ENCODE measurements around the gene GLG1.
A peak's percentile ranks its signal among the peaks of the same experiment; 100 is the strongest.

Gene GLG1

DNA sequence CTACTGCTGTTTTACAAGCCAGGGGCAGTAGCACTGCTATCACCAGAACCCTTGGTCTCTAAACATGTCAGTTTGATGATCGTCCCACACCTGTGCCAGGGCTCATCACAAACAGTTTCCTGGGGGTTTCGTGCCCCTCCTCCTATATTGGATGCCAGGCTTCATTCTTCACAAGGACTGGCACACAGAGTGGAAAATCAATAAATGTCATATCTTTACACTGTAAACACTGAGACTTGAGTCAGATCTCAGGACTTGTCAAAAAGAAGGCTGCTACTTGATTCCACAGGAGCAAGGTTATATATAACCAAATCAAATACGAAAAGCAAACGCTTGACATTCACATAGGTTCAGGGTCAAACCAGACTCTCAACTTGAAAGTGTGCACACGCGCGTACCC is 146.4 kb downstream of the GLG1 start:
- no peak for DNase-seq (ENCODE audit: low spot score)
- POLR2A ChIA-PET (ENCODE audit: low non-redundant PET): interaction anchor here (0.6 kb wide), 1 partner anchor 135 kb away, joined by 6 read pairs; no protein-coding TSS in a partner anchor
- H3K27ac ChIP-seq: peak overlapping the region; percentile 21; the same call in 1 of the 2 replicates
- TF ChIP-seq, protein P1, sequence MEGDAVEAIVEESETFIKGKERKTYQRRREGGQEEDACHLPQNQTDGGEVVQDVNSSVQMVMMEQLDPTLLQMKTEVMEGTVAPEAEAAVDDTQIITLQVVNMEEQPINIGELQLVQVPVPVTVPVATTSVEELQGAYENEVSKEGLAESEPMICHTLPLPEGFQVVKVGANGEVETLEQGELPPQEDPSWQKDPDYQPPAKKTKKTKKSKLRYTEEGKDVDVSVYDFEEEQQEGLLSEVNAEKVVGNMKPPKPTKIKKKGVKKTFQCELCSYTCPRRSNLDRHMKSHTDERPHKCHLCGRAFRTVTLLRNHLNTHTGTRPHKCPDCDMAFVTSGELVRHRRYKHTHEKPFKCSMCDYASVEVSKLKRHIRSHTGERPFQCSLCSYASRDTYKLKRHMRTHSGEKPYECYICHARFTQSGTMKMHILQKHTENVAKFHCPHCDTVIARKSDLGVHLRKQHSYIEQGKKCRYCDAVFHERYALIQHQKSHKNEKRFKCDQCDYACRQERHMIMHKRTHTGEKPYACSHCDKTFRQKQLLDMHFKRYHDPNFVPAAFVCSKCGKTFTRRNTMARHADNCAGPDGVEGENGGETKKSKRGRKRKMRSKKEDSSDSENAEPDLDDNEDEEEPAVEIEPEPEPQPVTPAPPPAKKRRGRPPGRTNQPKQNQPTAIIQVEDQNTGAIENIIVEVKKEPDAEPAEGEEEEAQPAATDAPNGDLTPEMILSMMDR (conservative IDR thresholded peaks at IDR 0.05; ENCODE audit: low read depth): no peak
- CTCF ChIA-PET: no interaction called here

DNA sequence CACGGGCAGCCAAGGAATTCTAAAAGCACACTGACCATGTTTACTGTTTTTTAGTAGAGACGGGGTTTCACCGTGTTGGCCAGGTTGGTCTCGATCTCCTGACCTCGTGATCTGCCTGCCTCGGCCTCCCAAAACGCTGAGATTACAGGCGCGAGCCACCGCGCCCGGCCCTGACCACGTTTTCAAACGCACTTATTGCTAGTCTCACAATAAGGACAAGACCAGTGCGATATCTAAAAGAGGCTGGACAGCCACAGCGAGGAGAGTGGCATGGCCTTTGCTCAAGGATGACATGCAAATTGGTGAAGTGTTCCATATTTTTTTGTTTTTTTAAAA is 150.7 kb downstream of the GLG1 start:
- ChIA-PET POLR2A (ENCODE audit: low non-redundant PET) (no interaction called here), CTCF (no interaction called here)
- DNase-seq (ENCODE audit: low spot score): no peak
- peak overlapping the region; percentile 90 for H3K27ac ChIP-seq
- TF ChIP-seq, protein P1 (conservative IDR thresholded peaks at IDR 0.05; ENCODE audit: low read depth): no peak

DNA sequence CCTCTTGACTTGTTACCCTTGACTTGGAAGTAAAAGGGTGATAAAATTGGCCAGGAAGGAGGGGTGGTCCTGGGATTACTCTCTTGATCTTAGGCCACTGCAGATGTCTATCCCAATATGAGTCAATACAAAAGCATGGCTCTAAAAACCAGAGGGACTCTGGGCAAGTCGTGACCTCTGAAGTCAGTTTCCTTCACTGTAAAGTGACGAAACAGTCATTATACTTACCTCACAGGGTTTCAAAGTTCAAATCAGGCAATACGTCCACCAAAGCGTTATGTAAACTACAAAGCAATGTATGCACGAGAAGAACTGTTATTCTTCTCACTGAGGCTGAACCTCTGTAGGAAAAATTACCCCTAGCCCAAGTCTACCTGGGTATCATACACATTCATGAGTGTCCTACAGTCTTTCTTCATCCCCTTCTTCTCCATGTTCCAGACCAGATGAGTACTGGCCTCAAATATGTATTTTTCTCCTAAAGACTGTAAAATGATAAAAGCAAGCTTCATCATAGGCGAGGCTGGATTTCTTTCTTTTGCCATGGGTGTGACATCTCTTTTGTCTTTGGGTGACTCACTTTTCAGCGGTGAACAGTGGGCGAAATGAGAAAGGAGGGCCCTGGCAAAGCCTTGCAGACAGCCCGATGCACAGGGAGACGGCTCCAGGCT is 151.2 kb downstream of the GLG1 start:
- TF ChIP-seq, protein P1 (conservative IDR thresholded peaks at IDR 0.05; ENCODE audit: low read depth): no peak
- DNase-seq (ENCODE audit: low spot score): peak; percentile 69
- POLR2A ChIA-PET (ENCODE audit: low non-redundant PET): no interaction called here
- CTCF ChIA-PET: interaction anchor here (0.6 kb wide), 1 partner anchor 130 kb away, joined by 6 read pairs; no protein-coding TSS in a partner anchor
- peak overlapping the region; percentile 90 for H3K27ac ChIP-seq

DNA sequence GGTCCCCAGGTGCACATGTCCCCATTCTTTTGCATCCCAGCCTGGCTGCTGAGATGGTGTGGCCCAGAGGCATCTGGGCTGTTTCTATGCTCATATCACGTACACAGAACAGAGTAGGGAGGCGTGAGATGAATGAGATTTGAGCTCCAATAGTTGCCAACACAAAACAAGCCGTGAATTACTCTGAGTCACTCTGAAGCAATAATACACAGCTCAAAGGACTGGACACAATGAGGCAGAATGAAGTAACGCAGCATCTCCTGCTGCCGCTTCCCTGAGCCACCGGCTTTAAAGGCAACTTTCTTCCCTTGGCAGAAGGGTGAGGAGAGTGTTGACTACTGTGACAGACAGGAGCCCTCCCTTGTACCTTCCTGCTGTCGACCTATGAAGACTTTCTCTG is 151.7 kb downstream of the GLG1 start:
- ChIA-PET POLR2A (ENCODE audit: low non-redundant PET) (no interaction called here), CTCF (interaction anchor here (0.6 kb wide), 1 partner anchor 131 kb away, joined by 6 read pairs; no protein-coding TSS in a partner anchor)
- peak; percentile 69 for DNase-seq (ENCODE audit: low spot score)
- TF ChIP-seq, protein P1 (conservative IDR thresholded peaks at IDR 0.05; ENCODE audit: low read depth): no peak
- H3K27ac ChIP-seq: peak overlapping the region; percentile 90

DNA sequence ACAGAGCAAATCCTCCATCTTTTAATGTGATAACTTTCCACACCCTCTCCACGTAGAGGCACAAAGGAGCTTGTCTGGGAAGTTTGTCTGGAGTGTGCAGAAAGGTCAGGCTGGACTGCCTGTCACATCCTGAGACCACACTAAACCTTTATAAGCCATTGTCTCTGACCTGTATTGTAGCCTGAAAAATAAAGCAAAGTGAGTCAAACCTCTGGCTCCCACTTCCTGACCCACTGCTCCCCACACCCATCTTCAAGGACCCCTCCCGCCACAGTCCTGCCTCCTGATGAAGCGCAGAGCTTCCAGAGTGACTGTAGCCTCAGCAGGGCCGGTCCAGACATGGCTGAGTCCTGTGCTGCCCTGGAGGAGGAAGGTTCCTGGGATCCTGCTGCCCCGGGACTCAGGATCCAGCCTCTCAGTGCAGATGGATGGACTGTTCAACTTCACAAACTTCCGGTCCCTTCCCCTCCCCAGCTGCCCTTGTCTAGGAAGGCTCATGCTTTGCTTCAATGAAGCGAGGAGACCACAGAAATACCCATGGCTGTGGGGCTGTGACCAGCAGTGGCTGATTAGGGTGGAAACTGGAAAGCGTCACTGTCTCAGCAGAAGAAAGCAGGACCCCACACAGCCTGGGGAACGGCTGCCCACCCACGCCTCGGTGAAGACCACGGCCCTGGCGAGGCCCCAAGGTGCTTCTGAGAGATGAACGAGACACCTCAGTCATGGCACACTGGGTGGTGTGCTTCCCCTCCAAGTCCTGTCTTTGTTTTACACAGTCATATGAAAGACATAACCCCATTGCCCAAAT is 154.8 kb downstream of the GLG1 start:
- DNase-seq (ENCODE audit: low spot score): no peak
- TF ChIP-seq, protein P1 (conservative IDR thresholded peaks at IDR 0.05; ENCODE audit: low read depth): no peak
- H3K27ac ChIP-seq: peak overlapping the region; percentile 95
- CTCF ChIA-PET: no interaction called here
- POLR2A ChIA-PET (ENCODE audit: low non-redundant PET): no interaction called here

DNA sequence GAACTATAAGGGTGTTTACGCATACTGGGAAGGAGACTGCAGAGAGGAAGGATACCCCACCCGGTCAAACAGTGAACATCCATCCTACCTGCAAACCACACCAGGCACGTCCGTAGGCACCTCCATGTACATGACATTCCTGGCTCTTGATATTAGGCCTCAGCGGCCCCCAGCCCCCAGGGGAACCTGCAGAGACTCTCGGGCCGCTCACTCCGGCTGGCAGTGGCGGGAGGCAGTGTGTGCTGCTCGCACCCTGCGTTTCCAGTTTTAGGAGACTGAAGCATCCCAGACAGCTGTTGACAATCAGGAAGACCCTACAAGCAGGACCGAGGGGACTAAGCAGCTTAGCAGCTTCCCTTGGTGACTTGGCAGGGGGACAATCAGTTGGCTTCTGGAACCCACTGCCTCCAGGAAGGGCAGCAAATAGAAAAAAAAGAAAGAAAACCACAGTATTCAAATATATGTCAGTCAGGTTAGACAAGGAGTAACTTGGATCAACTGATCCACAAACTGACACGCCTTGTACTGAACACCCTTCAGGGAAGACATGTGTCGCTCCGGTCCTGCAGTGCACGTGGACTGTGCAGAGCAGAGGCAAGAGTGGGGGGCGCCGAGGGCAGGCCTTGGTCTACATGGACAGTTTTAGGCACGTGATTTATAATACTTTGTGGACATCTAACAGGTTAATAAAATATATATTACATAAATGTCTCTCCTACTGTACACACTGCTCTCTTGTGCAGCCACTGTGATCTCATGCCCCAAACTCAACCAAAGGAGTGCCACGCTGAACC is 155.8 kb downstream of the GLG1 start:
- peak overlapping the region; percentile 95 for H3K27ac ChIP-seq
- POLR2A ChIA-PET (ENCODE audit: low non-redundant PET): no interaction called here

More for the DNA sequence above, 155.8 kb downstream of the GLG1 start:
- CTCF ChIA-PET: no interaction called here
- DNase-seq (ENCODE audit: low spot score): no peak
- TF ChIP-seq, protein P1 (conservative IDR thresholded peaks at IDR 0.05; ENCODE audit: low read depth): no peak
